ENCODE measurements around the gene ZBTB4.

DNA sequence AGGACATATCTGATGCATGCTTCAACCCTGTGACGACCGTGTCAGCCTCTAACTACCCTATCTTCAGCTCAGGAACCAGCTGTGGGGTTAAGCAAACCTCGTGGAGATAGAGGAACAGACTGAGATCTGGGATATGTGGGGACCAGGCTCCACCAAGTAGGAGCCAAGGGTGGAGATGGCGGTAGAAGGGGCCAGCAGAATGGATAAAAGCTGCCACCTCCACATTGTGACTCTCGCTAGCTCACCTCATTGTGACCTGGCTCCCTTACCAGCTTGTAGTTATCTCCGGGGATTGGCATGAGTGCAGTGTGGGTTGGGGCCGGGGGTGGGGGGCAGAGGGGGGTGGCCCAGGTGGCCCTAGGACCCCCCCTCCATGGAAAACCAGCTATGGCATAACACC is 54.1 kb downstream of the ZBTB4 start, which contains the start of gene SPEM2:
- no peak for TF ChIP-seq EZH2 (IDR thresholded peaks at IDR 0.05; ENCODE audit: borderline replicate concordance, insufficient read depth, low read length, poor library complexity, severe bottlenecking)
- TF ChIP-seq, protein P1, sequence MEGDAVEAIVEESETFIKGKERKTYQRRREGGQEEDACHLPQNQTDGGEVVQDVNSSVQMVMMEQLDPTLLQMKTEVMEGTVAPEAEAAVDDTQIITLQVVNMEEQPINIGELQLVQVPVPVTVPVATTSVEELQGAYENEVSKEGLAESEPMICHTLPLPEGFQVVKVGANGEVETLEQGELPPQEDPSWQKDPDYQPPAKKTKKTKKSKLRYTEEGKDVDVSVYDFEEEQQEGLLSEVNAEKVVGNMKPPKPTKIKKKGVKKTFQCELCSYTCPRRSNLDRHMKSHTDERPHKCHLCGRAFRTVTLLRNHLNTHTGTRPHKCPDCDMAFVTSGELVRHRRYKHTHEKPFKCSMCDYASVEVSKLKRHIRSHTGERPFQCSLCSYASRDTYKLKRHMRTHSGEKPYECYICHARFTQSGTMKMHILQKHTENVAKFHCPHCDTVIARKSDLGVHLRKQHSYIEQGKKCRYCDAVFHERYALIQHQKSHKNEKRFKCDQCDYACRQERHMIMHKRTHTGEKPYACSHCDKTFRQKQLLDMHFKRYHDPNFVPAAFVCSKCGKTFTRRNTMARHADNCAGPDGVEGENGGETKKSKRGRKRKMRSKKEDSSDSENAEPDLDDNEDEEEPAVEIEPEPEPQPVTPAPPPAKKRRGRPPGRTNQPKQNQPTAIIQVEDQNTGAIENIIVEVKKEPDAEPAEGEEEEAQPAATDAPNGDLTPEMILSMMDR (IDR thresholded peaks at IDR 0.05; ENCODE audit: poor library complexity, severe bottlenecking): no peak
- TF ChIP-seq TAF1 (IDR thresholded peaks at IDR 0.05; ENCODE audit: low read depth): no peak
- TF ChIP-seq EP300 (conservative IDR thresholded peaks at IDR 0.05; ENCODE audit: poor library complexity, severe bottlenecking): no peak
- TF ChIP-seq POLR2AphosphoS5 (IDR thresholded peaks at IDR 0.05): no peak

Data from neural cell (in vitro differentiated cells).